Panc1 (cell line): ENCODE measurements around the gene PITPNB. TPM values are rescaled to one million over a fixed set of nuclear protein-coding genes. Genes with fewer than 3 reads are reported as not detected.

Experiments used
- ATAC-seq: fragments of 200-7000 bp; cut with Tn5 transposase; 2 replicates; pipeline ENCODE4 v1.9.1; 2020; ENCODE audit warnings: mild to moderate bottlenecking, moderate library complexity
- BruUV-seq: library from RNA; stranded (reverse); fragments of 400-500 nt; replicated peaks from 2 replicates; lab custom pipeline; 2021; lab: Mats Ljungman, UMichigan
- CTCF ChIA-PET: fragments of 300-600 bp; sonication (Branson Sonifier 250); formaldehyde crosslinking; loops from one replicate; lab custom pipeline; 2022; ENCODE audit warnings: antibody characterized with exemption; lab: Charles Lee
- POLR2A ChIA-PET: fragments of 300-600 bp; sonication (Branson Sonifier 250); formaldehyde crosslinking; loops from one replicate; lab custom pipeline; 2022; ENCODE audit warnings: antibody characterized with exemption; lab: Charles Lee
- DNase-seq: peaks from one replicate; pipeline ENCODE4 v3.0.0-alpha.2; 2010; ENCODE audit warnings: low read depth, low spot score
- H3K27ac ChIP-seq: 2 replicates; pipeline ENCODE4 v1.5.1; 2011; ENCODE audit warnings: mild to moderate bottlenecking, low read length, inconsistent platforms
- H3K27me3 ChIP-seq: fragments of 200-500 bp; sonication (Bioruptor generic); 2 replicates; pipeline ENCODE4 v1.6.0; 2014; ENCODE audit warnings: low read length, inconsistent platforms; ENCODE audit not compliant: control insufficient read depth, insufficient read depth
- H3K36me3 ChIP-seq: fragments of 200-500 bp; sonication (Bioruptor generic); 2 replicates; pipeline ENCODE4 v1.5.1; 2014; ENCODE audit warnings: inconsistent platforms, mild to moderate bottlenecking, low read length, moderate library complexity; ENCODE audit not compliant: control insufficient read depth, insufficient read depth
- H3K4me1 ChIP-seq: 2 replicates; pipeline ENCODE4 v1.5.1; 2011; ENCODE audit warnings: inconsistent platforms, mild to moderate bottlenecking, low read length, moderate library complexity; ENCODE audit not compliant: control insufficient read depth, insufficient read depth
- H3K4me3 ChIP-seq, 2 experiments: 2 replicates each; pipeline ENCODE4 v1.5.1; 2011 to 2012; ENCODE audit warnings: low read depth in 2 of 2, low read length in 2 of 2, mild to moderate bottlenecking in 2 of 2, inconsistent platforms in 1 of 2, moderate library complexity in 1 of 2
- H3K9me3 ChIP-seq: fragments of 200-500 bp; sonication (Bioruptor generic); 2 replicates; pipeline ENCODE4 v1.5.1; 2014; ENCODE audit warnings: low read depth, mild to moderate bottlenecking, inconsistent platforms, low read length, moderate library complexity; ENCODE audit not compliant: control insufficient read depth, insufficient read depth
- CTCF ChIP-seq: fragments of 450-650 bp; IDR thresholded peaks from 2 replicates; pipeline ENCODE4 v1.5.1; 2017; ENCODE audit warnings: mild to moderate bottlenecking
- POLR2AphosphoS5 ChIP-seq: IDR thresholded peaks from 2 replicates; pipeline ENCODE4 v1.6.1; 2012; ENCODE audit warnings: mild to moderate bottlenecking, low read depth, low read length, moderate library complexity
- REST ChIP-seq, 2 experiments: IDR thresholded peaks; 2 replicates each; pipeline ENCODE4 v1.6.1; 2011 to 2012; ENCODE audit warnings: low read depth in 2 of 2, control low read depth in 1 of 2, low read length in 1 of 2, mild to moderate bottlenecking in 1 of 2, moderate library complexity in 1 of 2; ENCODE audit not compliant: insufficient read depth in 1 of 2
- SIN3A ChIP-seq: IDR thresholded peaks from 2 replicates; pipeline ENCODE4 v1.6.1; 2012; ENCODE audit warnings: low read depth, mild to moderate bottlenecking, low read length, moderate library complexity, borderline replicate concordance; ENCODE audit not compliant: insufficient read depth
- TCF7L2 ChIP-seq: IDR thresholded peaks from 2 replicates; pipeline ENCODE4 v1.6.1; 2011; ENCODE audit warnings: mild to moderate bottlenecking, low read depth, low read length, inconsistent platforms
- in situ Hi-C: cut with HindIII; loops from 2 replicates; pipeline ENCODE4 v1.10.0; 2016; ENCODE audit warnings: low sequenced_read_pairs, low pct_unique_long_range_greater_than_20kb
- intact Hi-C: fragments of 100-400 bp; cut with micrococcal nuclease; formaldehyde crosslinking; loops from one replicate; pipeline ENCODE4 v1.10.0; 2022; ENCODE audit not compliant: unreplicated experiment
- total RNA-seq: library from RNA; stranded (reverse); gene quantifications from one replicate; pipeline ENCODE4 v1.2.1, GENCODE V29; 2021; ENCODE audit not compliant: unreplicated experiment

Gene PITPNB
- total RNA-seq, 1 experiment from 2014 or later = 67.0 TPM

- Histone ChIP-seq H3K27ac (no peak overlapping the region), H3K9me3 (no peaks in the 10 kb centered on the region), H3K36me3 (peaks cover 12% of the 10 kb centered on the region), H3K27me3 (no peaks in the 10 kb centered on the region), H3K4me3 (no peak overlapping the region), H3K4me1 (peaks cover 7% of the 10 kb centered on the region; the same call in 1 of the 2 replicates)
- ChIA-PET POLR2A (interaction anchor here (0.6 kb wide), 1 partner anchor 534 kb away, joined by 8 read pairs; no protein-coding TSS in a partner anchor), CTCF (no interaction called here)
- intact Hi-C loops (no loop called here), in situ Hi-C loops (no loop called here)
- ATAC-seq (no peak), DNase-seq (no peak)
- no peak for TF ChIP-seq TCF7L2
- TF ChIP-seq POLR2AphosphoS5 = no peak
- no peak for TF ChIP-seq SIN3A
- no peak for TF ChIP-seq REST (IDR thresholded peaks at IDR 0.05; ENCODE audit: insufficient read depth in 1 of 2, low read depth in 2 of 2, low read length in 1 of 2)
- no peak for TF ChIP-seq CTCF
- BruUV-seq = no TSS peak
Observed at GRCh38 chr22:27883656-27884350, 35.3 kb downstream of the PITPNB start.

GRCh38 chr22:27882507-27883290, 36.4 kb downstream of the PITPNB start:
- H3K4me1 ChIP-seq = peaks cover 7% of the 10 kb centered on the region; the same call in 1 of the 2 replicates
- TF ChIP-seq TCF7L2 = no peak
- no peak for TF ChIP-seq CTCF
- no peak for TF ChIP-seq REST (IDR thresholded peaks at IDR 0.05; ENCODE audit: insufficient read depth in 1 of 2, low read depth in 2 of 2, low read length in 1 of 2)
- TF ChIP-seq POLR2AphosphoS5 = no peak
- no peak for TF ChIP-seq SIN3A
- H3K27me3 ChIP-seq = no peaks in the 10 kb centered on the region
- BruUV-seq = no TSS peak
- DNase-seq (no peak), ATAC-seq (no peak)
- no peak overlapping the region for H3K4me3 ChIP-seq
- in situ Hi-C loops = no loop called here
- H3K27ac ChIP-seq = no peak overlapping the region
- intact Hi-C loops = no loop called here
- H3K36me3 ChIP-seq = peaks cover 12% of the 10 kb centered on the region
- CTCF ChIA-PET = interaction anchor here (0.6 kb wide), 1 partner anchor 70 kb away, joined by 3 read pairs; no protein-coding TSS in a partner anchor
- no peaks in the 10 kb centered on the region for H3K9me3 ChIP-seq
- POLR2A ChIA-PET = no interaction called here
